Stimulated activated CD8-positive, alpha-beta memory T cell treated with anti-CD3 and anti-CD28 coated beads, Interleukin-2, amount 100 ng/mL, for 48 hours (primary cell): Measurements from ENCODE around the gene CHMP1A.
"Not testable (repeated sequence)": the region's sequence is repeated elsewhere in the genome, so short reads cannot be mapped to it uniquely, and the experiment has no call there.

Source experiments
- DNase-seq, 2 donors: peaks; one replicate each; pipeline ENCODE4 v3.0.0-alpha.2; 2020; ENCODE audit warnings: low read depth in 2 of 2

CHMP1A gene

DNA sequence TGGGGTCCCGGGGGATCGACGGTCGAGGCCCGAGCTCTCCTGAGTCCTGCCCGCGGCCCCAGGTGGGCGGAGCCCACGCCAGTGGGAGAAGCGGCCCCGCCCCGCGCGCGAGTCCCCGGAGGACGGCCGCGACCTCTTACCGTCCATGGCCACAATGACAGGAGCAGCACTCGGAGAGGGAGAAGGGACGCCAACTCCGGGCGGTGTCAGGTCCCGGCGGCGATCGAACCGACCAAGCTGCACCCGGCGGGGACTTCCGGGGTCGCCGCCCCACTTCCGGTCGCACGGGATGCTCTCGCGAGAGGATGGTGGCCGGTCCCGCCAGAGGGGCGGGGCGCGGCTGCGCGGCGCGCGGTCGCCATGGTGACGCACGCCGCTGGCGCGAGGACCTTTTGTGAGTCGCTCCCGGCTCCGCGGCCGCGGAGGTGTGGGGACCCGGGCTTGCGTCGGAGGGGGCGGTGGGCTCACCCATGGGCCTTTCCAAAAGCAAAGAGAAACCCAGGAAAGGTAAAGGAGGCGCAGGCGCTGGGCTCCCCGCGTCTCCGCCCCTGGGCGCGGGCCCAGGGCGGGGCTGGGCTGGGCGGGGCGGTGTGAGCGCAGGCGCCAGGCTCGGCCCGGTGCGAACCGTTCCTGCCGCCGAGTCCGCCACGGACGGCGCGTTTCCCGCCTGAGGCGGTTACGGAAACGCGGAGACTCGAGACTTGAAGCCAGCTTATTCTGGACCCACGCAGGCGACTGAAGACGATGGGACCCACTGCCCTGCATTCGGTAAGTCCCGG, at the start of gene CHMP1A, which contains the start of gene SPATA33:
TSS of gene CHMP1A (minus strand) at position 267 of the 779 bp plus-strand sequence. CDS start at position 147, 120 bp downstream.
TSS of gene SPATA33 (plus strand) at position 395 of the 779 bp plus-strand sequence. CDS start at position 471, 76 bp downstream.
- DNase-seq: peak; percentile 85 to 89

DNA sequence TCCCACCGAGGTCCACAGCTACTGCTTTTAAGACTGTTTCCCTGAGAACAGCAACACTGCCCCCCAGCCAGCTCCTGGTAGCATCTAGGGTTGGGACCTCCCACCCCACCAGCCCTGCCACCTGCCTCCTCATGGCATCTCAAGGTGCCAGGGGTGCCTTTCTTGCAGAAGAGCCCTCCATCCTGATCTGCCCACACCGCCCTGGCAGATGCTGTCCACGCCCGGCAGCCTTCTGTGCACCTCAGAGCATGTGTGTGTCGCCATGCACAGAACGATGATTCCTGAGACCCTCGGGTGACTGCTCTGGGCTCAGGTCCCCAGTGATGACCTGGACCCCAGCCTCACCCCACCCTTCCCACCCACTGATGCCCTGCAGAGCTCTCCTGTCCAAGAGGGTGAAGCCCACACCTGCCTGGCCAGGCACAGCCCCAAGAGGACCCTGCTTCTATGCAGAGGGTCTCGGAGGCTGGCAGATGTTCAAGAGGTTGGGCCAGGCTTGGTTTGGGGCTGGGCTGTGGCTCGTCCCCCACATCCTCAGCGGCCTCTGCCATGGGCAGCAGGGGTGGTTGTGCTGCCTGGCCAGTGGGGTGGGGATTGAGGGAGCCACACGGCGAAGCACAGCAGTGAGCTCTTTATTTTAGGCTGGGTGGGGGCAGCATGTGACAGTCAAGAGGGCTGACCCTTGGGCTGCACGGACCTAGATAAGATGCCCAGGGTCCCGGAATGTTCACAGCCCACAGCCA, 49.2 kb upstream of the CHMP1A start:
- no peak for DNase-seq

DNA sequence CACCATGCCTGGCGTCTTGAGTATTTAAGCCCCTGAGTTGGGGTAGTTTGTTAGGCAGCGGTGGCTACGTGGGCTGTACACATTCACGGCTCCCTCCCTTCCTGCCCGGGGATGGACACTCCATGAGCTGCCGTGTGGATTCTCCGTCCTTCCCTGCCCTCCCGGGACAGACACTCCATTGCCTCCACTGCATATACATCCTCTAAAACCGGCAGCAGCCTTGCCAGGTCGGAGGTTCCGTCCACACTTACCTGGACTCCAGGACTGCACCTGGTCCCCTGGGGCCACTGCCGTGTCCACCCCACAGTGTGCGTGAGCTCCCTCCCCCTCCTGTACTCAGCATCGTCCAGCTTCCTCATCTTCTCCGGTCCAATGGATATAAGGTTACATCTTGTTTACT, 47.5 kb upstream of the CHMP1A start:
- no peak for DNase-seq

DNA sequence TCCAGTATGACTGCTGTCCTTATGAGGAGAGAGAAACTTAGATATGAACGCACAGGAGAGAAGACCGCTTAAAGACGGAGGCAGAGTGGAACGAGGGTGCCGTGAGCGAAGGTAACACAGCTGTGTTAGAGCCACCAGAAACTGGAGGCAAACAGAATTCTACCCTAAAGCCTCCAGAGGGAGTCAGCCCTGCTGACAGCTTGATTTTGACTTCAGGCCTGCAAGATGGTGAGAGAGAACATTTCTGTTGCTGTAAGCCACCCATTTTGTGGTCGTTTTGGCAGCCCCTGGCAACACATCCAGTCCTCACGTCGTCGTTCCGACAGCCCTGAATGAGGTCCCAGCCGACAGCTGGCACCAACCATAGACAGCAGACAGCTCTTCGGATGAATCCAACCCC, 46.8 kb upstream of the CHMP1A start:
- no peak for DNase-seq

DNA sequence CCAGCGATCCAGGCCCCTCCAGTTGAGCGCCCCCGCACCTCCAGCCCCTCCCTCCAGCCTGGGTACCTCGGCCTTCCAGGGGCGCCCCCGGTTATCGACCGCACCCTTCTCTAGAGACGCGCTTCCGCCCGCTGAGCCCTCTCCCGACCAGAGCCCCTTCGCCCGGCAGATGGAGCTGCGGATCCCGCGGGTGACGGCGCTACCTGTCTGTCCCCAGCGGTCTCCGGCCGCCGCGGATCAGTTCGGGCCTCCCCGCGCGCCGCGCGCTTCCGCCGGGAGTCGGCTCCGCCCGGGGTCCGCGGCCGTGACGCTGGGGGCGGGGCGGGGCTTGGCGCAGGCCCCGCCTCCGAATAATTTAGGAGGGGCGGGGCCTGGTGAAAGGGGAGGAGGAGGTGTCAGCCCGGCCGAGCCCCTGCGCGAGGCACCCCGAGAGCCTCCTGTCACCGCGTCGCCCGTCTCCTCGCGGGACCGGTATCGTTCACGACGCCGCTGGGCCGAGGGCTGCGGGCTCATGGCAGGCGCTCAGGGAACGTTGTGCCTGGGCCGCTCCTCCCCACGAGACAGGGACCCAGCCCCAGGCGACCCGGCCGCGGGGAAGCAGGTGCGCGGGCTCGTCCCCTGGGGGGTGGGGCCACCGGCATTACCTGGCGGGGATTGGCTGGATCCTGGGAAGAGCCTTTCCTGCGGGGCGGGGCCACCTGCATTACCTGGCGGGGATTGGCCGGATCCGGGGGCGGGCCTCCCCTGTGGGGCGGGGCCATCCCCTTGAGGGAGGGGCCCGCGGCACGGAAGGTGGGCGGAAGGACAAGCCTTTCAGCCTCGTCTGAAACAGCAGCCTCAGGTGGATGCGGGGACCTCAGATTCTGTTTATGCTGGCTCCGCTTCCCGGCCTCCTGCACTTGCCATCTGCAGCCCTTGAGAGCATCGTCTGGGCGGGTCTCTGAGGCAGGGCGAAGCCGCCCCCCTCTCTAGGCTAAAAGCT, 44.2 kb upstream of the CHMP1A start, which contains the start of gene SPATA2L:
TSS of gene SPATA2L (minus strand) at position 281 of the 982 bp plus-strand sequence. CDS start 473 bp downstream, outside the sequence.
- peak; percentile 95 to 96 for DNase-seq

DNA sequence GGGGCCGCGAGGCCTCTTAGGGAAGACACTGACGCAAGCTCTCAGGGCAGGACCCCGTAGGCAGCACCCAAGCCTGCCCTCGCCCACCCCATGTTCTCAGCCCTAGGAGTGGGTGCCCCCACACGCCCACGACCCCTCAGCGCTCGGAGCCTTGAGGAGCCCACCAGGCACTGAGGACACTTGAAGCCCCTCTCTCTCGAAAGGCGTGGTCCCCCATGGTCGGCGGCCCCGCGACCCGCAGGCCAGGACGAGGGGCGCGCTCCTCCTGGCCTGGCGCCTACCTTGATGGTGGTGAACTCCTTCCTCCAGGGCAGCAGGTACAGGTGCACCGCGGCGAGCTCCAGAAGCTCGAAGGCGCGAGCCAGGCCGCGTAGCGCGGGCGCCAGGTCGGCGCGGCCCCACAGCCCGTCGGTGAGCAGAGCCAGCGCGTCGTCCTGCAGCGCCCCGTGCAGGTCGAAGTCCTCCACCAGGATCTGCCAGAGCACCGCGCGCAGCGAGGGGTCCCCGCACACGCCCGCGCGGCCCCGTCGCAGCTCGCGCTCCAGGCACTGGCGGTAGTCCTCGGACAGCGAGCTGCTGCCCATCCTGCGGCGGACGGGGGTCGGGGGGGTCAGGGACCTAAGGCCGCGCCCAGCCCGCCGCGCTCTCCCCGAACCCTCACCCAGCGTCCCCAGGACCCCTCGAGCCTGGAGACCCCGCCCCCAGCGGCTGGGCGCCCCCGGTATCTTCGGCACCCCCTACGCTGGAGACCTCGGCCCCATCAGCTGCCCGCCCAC, 43.3 kb upstream of the CHMP1A start:
- no peak for DNase-seq

DNA sequence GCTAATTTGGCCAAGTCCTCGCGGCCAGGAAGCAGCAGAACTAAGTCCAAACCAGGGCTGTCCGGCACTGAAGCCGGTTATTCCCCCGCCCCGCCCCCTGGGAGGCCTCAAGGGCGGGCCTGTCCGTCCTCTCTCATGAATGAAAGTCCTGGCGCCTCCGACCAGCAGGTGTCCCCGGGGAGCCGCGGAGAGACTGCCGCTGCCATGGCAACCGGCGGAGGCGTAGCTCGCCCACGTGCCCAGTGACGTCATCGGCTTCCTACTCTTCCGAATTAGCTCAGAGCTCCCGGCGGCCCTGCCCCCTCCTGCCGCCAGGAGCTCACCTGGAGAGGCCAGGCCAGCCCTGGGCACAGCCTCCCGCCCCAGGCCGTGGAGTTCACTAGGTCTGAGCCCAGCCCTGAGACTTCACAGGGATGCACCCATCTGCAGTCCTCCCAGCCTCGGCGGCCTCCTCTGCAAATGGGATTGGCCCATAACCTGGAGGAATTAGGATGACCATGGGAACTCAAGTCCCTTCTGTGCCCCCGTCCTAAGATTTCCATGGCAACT, 42.7 kb upstream of the CHMP1A start:
- peak; percentile 96 to 98 for DNase-seq

DNA sequence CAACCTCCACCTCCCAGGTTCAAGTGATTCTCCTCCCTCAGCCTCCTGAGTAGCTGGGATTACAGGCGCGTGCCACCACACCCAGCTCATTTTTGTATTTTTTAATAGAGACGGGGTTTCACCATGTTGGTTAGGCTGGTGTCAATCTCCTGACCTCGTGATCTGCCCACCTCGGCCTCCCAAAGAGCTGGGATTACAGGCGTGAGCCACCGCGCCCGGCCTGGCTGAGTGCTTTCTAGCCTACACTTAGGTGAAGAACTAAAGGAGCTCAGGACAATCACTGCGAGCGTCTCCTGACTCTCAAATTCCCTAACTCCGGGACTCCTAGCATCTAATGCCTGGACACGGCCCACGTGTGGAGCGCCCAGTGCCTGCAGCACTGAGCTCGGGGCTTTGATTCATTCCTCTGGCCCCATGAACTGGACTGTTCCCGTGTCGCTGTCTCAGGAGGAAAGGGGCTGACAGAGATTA, 42.2 kb upstream of the CHMP1A start:
- not testable (repeated sequence) for DNase-seq

DNA sequence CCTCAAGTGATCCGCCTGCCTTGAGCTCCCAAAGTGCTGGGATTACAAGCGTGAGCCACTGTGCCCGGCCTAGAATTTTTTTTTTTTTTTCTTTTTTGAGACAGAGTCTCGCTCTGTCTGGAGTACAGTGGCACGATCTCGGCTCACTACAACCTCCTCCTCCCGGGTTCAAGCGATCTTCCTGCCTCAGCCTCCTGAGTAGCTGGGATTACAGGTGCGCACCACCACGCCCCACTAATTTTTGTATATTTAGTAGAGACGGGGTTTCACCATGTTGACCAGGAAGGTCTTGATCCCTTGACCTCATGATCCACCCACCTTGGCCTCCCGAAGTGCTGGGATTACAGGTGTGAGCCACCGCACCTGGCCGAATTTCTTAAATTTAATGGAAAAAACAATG, 41.2 kb upstream of the CHMP1A start:
- DNase-seq: not testable (repeated sequence)

DNA sequence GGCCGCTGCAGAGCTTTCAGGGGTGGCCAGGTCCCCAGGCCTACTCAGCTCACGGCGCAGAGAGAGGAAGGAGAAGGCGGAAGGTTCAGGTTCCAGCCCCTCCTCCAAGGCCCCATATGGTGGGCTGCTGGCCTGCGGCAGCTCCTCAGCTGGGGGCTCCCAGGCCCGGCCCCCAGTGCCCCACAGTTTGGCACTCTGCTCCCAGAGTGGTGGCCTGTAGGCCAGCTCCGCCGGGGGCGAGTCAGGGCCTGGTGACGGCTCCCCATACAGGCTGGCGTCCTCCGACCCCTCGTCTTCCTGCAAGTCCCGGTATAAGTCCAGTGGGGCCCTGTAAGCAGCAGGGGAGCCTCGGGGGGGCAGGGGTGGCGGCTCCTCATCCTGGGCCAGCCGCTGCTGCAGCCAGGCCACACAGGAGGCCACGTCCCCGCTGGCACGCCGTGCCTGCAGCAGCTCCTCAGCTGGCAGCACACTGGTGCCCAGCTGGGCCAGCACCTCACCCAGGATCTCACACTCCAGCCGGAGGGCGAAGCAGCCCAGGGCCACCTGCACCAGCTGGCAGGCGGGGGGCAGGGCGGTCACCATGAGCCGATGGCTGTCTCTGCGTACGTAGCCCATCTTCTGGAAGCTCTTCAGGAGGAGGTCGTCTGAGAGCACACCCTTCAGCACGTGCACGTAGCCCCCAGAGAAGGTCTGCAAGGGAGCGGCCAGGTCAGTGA, 40.3 kb upstream of the CHMP1A start:
- no peak for DNase-seq

DNA sequence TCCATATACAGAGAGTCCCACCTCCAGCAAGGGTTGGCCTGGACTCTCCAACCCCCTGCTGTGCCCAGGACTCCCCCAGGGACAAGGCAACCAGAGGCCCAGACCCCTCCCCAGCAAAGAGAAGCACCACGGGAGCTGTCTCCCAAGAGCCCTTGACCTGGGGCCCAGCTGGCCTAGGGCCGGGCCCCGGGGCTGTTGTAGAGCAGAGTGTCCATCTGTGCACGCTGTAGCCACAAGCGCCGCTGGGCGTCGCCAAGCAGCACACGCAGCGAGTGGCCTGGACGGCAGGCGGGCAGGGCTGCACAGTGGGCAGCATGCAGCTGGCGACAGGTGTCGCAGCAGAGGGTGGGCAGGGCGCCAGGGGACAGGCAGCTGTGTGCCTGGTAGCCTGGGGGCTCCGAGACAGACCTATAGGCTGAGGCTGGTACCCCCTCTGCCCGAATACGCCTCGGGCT, 39.7 kb upstream of the CHMP1A start:
- no peak for DNase-seq

DNA sequence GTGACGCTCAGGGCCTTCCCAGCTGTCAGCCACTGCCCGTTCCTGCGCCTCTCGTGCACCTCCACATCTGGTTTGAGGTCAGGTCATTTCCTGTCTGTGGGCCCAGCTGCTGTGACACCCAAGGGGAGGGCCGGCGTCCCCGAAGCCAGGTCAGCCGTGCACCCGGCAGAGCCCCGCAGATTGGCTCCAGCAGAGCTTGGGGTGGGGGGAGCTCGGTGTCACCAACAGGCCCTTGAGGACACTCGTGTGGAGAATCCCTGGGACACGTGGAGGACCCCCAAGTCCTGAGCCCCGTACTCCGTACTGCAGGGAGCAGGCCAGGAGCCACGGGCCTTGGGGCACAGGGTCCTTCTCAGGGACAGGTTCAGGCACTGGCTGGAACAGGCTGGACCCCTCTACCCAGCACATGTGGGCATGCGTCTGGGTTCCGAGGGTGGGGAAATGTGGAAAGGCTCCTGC, 39.2 kb upstream of the CHMP1A start:
- DNase-seq: no peak

DNA sequence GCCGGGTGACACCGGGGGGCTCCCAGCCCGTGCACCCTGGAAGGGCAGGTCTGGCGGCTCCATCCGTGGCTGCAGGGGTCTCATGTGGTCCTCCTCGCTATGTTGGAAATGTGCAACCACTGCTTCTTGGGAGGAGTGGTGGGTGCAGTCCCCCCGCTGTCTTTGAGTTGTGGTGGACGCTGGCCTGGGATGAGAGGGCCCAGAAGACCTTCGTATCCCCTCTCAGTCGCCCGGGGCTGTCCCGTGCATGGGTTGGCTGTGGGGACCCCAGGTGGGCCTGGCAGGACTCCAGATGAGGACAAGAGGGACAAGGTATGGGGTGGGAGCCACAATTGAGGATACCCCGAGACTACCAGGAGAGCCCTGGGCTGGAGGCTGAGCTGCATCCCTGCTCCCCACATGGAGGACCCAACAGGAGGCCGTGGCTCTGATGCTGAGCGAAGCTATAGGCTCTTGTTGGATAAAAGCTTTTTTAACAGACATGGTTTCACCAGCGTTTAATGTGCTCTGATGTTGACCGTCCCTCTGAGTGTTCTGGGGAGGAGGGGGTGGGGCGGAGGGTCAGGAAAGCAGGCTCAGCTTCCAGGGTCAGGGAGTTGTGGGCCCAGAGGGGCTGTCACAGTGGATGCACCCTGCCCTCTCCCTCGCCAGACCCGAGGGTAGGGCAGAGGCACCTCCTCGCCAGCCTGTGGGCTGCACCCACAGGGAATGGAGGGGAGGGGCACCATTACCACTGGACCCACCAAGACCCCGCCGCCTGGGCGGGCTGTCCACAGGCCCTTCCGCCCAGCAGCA, 38.6 kb upstream of the CHMP1A start:
- no peak for DNase-seq

DNA sequence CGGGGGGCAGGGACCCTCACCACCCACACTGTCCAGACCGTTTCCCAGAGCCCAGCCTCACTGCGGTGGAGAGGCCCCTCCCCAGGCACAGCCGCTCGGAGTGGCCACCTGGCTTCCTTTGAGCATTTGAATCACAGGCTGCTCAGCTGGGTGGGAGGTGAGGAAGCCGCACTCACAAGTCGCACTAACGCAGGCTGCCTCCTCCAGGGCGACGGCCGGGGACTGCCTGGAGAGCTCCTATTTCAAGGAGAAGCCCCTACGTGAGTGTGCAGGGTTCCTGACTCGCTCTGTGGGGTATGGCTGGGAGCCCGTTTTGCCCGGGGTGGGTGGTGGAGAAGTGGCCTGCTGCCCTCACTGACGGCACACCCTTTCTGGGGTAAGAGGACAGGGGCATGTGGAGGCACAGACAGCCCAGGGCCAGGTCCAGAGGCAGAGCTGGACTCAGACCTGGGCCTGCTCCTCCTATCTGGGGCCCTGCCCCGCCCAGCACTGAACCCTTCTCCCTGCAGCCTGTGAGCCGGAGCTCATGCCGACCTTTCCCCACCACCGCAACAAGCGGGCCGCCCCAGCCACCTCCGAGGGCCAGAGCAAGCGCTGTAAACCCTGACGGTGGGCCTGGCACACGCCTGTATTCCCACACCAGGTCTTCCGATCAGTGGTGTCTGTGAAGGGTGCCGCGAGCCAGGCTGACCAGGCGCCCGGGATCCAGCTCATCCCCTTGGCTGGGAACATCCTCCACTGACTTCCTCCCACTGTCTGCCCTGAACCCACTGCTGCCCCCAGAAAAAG, 37.8 kb upstream of the CHMP1A start:
- no peak for DNase-seq

DNA sequence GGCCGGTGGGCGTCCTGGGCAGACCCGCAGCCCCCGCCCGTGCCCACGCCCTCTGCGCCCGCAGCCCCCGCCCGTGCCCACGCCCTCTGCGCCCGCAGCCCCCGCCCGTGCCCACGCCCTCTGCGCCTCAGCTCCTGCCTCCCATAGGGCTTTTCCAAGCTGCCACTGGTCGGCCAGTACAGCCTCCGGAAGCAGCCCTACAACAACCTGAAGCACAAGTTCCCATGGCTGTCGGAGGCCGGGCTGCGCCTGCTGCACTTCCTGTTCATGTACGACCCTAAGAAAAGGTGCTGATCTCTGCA, 37.2 kb upstream of the CHMP1A start:
- DNase-seq: not testable (repeated sequence)

DNA sequence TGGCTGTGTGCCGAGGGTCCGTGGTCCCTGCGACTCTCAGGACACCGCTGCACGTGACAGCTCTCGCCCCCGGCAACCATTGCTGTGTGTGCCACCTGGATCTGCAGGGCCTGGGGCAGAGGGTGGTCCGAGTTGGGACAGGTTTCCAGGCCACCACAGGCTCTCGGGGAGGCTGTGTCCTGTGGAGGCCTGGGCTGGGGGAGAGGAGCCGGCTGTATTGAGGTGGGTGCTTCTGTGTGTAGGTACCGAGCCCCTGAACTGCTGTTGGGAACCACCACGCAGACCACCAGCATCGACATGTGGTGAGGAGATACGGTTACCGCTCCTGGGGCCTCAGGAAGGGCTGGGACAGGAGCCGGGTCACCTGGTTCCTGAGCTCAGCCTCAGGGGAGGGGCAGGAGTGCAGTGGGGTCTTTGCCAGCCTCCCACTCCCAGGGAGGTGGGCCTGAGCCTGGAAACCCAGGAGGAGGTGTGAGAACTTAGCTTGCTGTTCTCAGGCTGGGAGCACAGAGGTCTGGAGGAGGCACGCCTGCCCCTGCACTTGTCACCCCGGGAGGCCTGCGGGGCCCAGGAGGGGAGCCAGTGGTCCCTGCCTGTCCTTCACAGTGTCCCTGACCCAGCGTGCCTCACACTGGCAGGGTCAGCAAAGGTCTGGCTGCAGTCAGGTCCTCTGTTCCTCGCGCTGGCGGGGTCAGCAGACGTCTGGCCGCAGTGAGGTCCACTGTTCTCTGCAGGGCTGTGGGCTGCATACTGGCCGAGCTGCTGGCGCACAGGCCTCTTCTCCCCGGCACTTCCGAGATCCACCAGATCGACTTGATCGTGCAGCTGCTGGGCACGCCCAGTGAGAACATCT, 36.6 kb upstream of the CHMP1A start:
- no peak for DNase-seq

DNA sequence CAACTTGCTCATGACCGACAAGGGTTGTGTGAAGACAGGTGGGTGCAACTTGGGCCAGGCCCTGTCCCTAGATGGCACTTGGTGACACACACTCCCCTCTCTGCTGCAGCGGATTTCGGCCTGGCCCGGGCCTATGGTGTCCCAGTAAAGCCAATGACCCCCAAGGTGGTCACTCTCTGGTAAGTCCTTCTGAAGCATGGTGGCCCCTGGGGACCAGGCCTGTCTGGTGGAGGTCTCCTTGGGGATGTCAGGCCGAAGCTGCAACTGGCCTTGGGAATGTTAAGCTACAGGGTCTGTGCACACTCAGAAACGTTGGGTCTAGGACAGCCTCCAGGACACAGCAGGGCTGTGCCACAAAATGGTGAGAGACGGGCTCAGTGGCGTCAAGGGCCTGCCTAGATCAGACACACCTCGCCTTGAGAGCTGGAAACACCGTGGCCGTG, 35.8 kb upstream of the CHMP1A start:
- no peak for DNase-seq
